NCI-H1092 treated with DMSO at 0.1 percent for 48 hours (cell line): Measurements from ENCODE around the gene ACTL10.
"Not testable (repeated sequence)": the region's sequence is repeated elsewhere in the genome, so short reads cannot be mapped to it uniquely, and the experiment has no call there.

ENCODE experiments used
- DNase-seq: peaks from one replicate; lab custom pipeline; 2025; lab: John Stamatoyannopoulos, UW

Gene ACTL10

DNA sequence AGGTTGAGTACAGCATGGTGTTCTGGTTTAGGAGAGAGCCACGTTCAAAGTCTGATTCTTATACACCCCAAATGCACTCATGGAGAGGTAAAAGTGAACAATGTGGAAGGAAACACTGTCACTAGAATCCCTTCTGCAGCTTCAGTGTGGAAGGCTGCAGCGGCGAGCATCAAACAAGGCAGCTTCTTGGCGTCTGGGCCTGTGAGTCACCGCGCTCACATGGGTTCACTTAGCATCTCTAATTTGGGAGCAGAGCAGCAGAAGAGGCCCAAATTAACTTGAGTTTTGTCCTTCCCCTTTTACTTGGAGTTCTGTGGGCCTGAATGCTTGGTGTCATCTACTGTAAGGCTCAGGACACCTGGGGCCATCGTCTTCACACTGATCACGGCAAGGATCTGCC is 30.4 kb downstream of the ACTL10 start:
- DNase-seq: no peak

GRCh38 chr20:33698966-33699365 is 32.2 kb downstream of the ACTL10 start:
- DNase-seq: not testable (repeated sequence)

DNA sequence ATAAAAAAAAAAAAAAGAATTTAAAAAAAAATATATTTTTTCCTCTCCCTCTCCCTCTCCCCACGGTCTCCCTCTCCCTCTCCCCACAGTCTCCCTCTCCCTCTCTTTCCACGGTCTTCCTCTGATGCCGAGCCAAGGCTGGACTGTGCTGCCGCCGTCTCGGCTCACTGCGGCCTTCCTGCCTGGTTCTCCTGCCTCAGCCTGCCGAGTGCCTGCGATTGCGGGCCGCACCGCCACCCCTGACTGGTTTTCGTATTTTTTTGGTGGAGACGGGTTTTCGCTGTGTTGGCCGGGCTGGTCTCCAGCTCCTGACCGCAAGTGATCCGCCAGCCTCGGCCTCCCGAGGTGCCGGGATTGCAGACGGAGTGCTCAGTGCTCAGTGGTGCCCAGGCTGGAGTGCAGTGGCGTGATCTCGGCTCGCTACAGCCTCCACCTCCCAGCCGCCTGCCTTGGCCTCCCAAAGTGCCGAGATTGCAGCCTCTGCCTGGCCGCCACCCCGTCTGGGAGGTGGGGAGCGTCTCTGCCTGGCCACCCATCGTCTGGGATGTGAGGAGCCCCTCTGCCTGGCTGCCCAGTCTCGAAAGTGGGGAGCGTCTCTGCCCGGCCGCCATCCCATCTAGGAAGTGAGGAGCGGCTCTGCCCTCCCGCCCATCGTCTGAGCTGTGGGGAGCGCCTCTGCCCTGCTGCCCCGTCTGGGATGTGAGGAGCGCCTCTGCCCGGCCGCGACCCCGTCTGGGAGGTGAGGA is 34.1 kb downstream of the ACTL10 start:
- DNase-seq: not testable (repeated sequence)

GRCh38 chr20:33701629-33702450 is 35.1 kb downstream of the ACTL10 start:
- no peak for DNase-seq

DNA sequence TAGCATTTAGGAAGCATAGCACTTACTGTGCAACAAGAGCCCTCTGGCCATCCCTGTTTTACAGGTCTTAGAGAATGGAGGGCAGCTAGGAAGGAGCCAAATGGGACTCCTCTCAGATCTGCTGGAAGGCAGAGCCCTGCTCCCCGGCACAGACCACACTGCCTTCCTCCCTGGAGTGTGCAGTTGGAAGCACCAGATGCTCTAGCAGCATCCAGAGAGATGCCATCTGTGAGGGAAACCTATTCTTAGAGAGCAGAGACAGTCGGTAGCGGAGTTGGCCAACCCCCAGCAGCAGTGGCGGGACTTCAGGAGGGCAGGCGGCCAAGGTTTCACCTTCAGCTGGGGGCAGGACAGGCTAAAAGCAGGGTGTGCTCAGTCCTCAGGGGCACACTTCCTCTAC is 36.1 kb downstream of the ACTL10 start:
- DNase-seq: peak; percentile 46

DNA sequence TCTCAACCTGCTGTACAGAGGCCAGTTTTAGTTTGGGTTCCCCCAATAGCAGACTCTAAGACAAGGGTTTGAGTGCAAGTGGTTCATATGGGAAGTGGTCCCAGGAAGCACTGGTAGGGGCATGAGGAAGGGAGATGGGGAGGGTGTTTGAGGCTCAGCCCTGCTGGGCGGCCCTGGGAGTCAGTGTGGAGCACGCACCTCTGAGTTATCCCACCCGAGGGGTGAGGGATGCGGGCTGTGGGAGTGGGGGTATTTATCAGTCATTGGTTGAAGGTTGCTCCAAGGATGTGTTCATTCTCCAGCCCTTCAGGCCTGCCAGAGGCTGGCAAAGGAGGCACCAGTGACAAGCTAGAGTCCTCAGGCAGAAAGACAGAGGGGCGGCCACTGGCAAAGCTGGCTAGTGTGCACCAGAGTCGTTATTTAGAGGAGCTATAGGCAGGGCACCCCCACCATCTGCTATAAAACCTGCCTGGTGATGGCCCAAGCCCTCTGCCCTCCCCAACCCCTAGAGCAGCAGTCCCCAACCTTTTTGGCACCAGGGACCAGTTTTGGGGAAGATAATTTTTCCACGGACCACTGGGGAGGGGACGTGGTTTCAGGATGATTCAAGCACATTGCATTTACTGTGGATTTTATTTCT is 36.9 kb downstream of the ACTL10 start:
- DNase-seq: no peak

GRCh38 chr20:33704197-33704924 is 37.6 kb downstream of the ACTL10 start:
- DNase-seq: no peak

- no peak for DNase-seq
Observed at GRCh38 chr20:33707668-33708067, 40.9 kb downstream of the ACTL10 start.

GRCh38 chr20:33709398-33709797 is 42.7 kb downstream of the ACTL10 start:
- no peak for DNase-seq

- no peak for DNase-seq
Observed at GRCh38 chr20:33709905-33710541, 43.3 kb downstream of the ACTL10 start.

- no peak for DNase-seq
Observed at GRCh38 chr20:33710681-33711445, 44.1 kb downstream of the ACTL10 start.

DNA sequence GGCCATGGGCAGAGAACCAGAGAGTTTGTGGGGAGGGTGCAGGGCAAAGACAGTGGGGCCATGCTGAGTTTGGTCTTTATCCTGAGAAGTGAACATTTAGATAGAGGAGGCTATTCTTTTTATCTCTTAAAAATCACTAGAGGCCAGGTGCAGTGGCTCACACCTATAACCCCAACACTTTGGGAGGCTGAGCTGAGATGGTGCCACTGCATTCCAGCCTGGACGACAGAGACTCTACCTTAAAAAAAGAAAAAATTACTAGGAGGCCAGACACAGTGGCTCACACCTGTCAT is 44.6 kb downstream of the ACTL10 start:
- no peak for DNase-seq

DNA sequence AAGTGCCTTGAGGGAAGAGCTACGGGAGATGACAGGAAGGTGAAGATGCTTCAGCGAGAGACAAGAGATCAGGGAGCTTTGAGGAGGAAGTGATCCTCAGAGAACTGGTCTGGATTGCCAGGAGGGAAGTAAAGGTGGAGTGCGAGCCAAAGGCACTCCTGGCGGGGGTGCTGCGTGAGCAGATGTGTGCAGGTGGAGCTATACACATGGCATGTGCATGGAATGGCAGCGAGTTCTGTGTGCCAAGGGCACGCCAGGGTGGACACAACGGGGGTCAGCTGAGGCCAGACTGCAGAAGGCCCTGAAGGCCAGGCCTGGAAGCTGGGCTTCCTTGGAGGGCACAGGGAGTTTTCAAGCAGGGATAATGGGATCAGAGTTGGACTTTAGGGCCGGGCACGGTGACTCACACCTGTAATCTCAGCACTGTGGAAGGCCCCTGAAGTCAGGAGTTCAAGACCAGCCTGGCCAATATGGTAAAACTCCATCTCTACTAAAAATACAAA is 47.2 kb downstream of the ACTL10 start:
- DNase-seq: no peak

- no peak for DNase-seq
Observed at GRCh38 chr20:33716498-33716897, 49.8 kb downstream of the ACTL10 start.
